Measurements from ENCODE around the gene CDC14A. TPM values are rescaled to one million over a fixed set of nuclear protein-coding genes. Genes with fewer than 3 reads are reported as not detected.
A peak's percentile ranks its signal among the peaks of the same experiment; 100 is the strongest.

CDC14A gene
- total RNA-seq, 6 experiments from 2014 or later = 2.4 to 5.1 (median 3.0) TPM

- H3K4me3 Mint-ChIP-seq = no peak overlapping the region
- DNase-seq = peak; percentile 57
- no peaks in the 10 kb centered on the region for H3K9me3 Mint-ChIP-seq
- TF ChIP-seq, protein P1, sequence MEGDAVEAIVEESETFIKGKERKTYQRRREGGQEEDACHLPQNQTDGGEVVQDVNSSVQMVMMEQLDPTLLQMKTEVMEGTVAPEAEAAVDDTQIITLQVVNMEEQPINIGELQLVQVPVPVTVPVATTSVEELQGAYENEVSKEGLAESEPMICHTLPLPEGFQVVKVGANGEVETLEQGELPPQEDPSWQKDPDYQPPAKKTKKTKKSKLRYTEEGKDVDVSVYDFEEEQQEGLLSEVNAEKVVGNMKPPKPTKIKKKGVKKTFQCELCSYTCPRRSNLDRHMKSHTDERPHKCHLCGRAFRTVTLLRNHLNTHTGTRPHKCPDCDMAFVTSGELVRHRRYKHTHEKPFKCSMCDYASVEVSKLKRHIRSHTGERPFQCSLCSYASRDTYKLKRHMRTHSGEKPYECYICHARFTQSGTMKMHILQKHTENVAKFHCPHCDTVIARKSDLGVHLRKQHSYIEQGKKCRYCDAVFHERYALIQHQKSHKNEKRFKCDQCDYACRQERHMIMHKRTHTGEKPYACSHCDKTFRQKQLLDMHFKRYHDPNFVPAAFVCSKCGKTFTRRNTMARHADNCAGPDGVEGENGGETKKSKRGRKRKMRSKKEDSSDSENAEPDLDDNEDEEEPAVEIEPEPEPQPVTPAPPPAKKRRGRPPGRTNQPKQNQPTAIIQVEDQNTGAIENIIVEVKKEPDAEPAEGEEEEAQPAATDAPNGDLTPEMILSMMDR (IDR thresholded peaks at IDR 0.05) = peak; percentile 90
- no peaks in the 10 kb centered on the region for H3K27me3 Mint-ChIP-seq (ENCODE audit: insufficient read depth)
- no peak overlapping the region for H3K27ac Mint-ChIP-seq
- H3K36me3 Mint-ChIP-seq (ENCODE audit: low read depth) = no peaks in the 10 kb centered on the region
- peaks cover 15% of the 10 kb centered on the region for H3K4me1 Mint-ChIP-seq (ENCODE audit: low read depth)
These were observed 107.2 kb downstream of the CDC14A start for GRCh38 chr1:100459358-100460114.

- TF ChIP-seq, protein P1 (IDR thresholded peaks at IDR 0.05) = no peak
- DNase-seq = no peak
- Mint-ChIP-seq H3K27me3 (ENCODE audit: insufficient read depth) (no peaks in the 10 kb centered on the region), H3K9me3 (no peaks in the 10 kb centered on the region), H3K4me3 (no peak overlapping the region), H3K36me3 (ENCODE audit: low read depth) (no peaks in the 10 kb centered on the region), H3K4me1 (ENCODE audit: low read depth) (peaks cover 15% of the 10 kb centered on the region), H3K27ac (no peak overlapping the region)
These were observed 108.9 kb downstream of the CDC14A start for GRCh38 chr1:100461222-100461621.

- Mint-ChIP-seq H3K4me1 (ENCODE audit: low read depth) (peaks cover 15% of the 10 kb centered on the region), H3K27ac (no peak overlapping the region), H3K4me3 (no peak overlapping the region), H3K27me3 (ENCODE audit: insufficient read depth) (no peaks in the 10 kb centered on the region), H3K36me3 (ENCODE audit: low read depth) (no peaks in the 10 kb centered on the region), H3K9me3 (no peaks in the 10 kb centered on the region)
- no peak for DNase-seq
- TF ChIP-seq, protein P1 (IDR thresholded peaks at IDR 0.05) = no peak
These were observed 110.2 kb downstream of the CDC14A start for GRCh38 chr1:100462326-100463025.

DNA sequence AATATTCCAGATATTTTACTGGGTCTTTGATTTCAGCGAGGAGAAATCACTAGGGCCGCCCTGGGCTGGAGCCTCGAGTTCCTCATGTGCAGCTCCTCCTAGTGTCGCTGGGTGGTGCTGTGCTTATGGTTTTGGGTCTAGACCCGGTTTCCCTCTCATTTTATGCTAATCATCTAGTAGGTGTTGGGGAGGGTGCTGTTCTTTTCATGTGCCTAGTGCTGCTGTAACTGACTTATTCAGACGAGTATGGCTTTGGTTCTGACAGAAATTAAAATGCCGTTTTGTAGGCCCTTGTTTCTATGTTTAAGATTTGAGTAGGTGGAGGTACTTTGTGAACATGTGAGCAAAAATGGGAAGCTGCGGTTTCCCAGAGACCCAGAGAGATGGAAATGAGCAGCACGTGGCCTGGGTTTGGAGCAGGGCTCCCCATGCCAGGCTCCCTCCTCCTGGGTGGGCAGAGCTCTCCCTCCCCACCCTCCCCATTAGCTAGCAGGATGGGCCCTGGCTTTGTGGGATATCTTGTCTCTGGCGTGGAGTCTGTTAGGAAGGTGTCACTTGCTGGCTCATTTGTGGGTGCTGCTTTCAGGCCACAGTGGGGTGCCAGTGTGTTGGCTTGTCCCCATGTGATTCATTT lies 111.6 kb downstream of the CDC14A start:
- TF ChIP-seq, protein P1 (IDR thresholded peaks at IDR 0.05) = peak; percentile 90
- DNase-seq = peak; percentile 22
- H3K27ac Mint-ChIP-seq = no peak overlapping the region
- H3K9me3 Mint-ChIP-seq = no peaks in the 10 kb centered on the region
- H3K27me3 Mint-ChIP-seq (ENCODE audit: insufficient read depth) = no peaks in the 10 kb centered on the region
- H3K36me3 Mint-ChIP-seq (ENCODE audit: low read depth) = no peaks in the 10 kb centered on the region
- H3K4me1 Mint-ChIP-seq (ENCODE audit: low read depth) = peaks cover 14% of the 10 kb centered on the region
- H3K4me3 Mint-ChIP-seq = no peak overlapping the region

GRCh38 chr1:100469578-100469977 lies 117.3 kb downstream of the CDC14A start:
- no peak overlapping the region for H3K27ac Mint-ChIP-seq
- no peak for DNase-seq
- no peaks in the 10 kb centered on the region for H3K9me3 Mint-ChIP-seq
- no peaks in the 10 kb centered on the region for H3K36me3 Mint-ChIP-seq (ENCODE audit: low read depth)
- TF ChIP-seq, protein P1 (IDR thresholded peaks at IDR 0.05) = no peak
- no peak overlapping the region for H3K4me3 Mint-ChIP-seq
- no peaks in the 10 kb centered on the region for H3K27me3 Mint-ChIP-seq (ENCODE audit: insufficient read depth)
- no peaks in the 10 kb centered on the region for H3K4me1 Mint-ChIP-seq (ENCODE audit: low read depth)
